Endometrium (tissue), 2 donors: Measurements from ENCODE around the gene EHMT1.

Source experiments
- FAIRE-seq: peaks from 2 replicates; lab custom pipeline; 2012; peaks lifted over from hg19 to GRCh38; lab: Jason Lieb, UNC
- donor health status: control.
- donor health status: control.

EHMT1 gene

DNA sequence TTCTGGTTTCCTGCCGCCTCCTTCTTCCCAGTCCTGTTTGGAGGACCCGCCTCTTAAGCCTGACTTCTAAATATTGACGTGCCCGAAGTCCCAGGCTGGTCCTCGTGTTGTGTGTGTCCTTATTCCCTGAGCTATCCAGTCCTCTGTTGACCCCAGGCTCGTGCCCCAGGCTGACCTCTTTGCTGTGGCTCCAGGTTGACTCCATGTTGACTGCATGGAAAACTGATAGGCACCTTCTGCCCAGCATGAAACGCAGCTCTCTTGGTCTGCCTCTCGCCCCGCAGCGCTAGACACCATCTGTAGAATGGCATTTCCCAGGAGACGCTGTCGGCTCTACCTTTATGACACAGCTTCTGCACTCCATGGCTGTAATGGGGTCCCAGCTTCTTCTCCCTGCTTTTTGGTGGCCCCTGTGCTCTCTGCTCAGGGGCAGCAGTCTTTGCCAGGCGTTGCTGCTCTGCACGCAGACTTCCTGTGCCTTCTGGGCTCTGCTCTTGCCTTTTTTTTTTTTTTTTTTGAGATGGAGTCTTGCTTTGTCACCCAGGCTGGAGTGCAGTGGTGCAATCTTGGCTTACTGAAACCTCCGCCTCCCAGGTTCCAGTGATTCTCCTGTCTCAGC lies 28.4 kb downstream of the EHMT1 start:
- no peak for FAIRE-seq

- FAIRE-seq = no peak
Measured at GRCh38 chr9:137648396-137648795, 29.6 kb downstream of the EHMT1 start.

GRCh38 chr9:137649553-137649952 lies 30.7 kb downstream of the EHMT1 start:
- FAIRE-seq = no peak

- FAIRE-seq = no peak
Measured at GRCh38 chr9:137650259-137650658, 31.5 kb downstream of the EHMT1 start.

DNA sequence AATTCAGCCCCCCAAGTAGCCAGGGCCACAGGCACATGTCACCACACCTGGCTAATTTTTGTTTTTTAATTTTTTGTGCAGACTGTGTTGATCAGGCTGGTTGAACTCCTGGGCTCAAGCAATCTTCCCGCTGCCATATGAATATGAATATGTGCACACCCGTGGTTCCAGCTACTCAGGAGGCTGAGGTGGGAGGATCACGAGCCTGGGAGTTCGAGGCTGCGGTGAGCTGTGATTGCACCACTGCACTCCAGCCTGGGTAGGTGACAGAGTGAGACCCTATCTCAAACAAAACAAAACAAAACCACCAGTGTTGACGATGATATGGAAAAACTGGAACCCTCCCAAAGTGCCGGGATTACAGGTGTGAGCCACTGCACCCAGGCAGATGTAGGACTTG lies 32.0 kb downstream of the EHMT1 start:
- FAIRE-seq = no peak

GRCh38 chr9:137656416-137656815 lies 37.6 kb downstream of the EHMT1 start:
- no peak for FAIRE-seq

DNA sequence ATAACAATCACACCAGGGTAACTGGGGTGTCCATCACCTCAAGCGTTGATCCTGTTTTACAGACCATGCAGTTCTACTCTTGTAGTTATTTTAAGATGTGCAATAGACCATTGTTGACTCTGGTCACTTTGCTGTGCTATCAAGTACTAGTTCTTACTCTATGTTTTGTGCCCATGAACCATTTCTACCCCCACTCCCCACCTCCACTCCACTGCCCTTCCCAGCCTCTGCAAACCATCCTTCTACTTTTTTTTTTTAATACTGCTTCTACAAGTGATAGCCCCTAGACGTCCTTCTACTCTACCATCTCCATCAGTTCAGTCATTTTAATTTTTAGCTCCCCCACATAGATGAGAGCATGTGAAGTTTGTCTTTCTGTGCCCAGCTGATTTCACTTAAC lies 38.8 kb downstream of the EHMT1 start:
- no peak for FAIRE-seq

DNA sequence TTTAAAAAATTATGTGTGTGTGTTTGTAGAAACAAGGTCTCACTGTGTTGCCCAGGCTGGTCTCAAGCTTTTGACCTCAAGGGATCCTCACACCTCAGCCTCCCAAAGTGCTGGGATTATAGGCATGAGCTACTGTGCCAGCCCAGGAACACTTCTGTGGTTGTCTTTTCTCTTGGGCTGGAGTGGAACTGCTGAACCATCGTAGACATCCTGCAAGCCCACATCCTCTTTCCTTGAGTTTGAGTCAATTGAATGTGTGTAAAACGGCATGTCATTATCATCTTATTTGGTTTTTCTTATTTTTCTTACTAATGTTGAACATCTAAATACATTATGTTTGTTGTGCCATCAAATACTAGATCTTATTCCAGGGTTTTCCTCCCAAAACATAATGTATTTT lies 40.0 kb downstream of the EHMT1 start:
- FAIRE-seq = no peak

DNA sequence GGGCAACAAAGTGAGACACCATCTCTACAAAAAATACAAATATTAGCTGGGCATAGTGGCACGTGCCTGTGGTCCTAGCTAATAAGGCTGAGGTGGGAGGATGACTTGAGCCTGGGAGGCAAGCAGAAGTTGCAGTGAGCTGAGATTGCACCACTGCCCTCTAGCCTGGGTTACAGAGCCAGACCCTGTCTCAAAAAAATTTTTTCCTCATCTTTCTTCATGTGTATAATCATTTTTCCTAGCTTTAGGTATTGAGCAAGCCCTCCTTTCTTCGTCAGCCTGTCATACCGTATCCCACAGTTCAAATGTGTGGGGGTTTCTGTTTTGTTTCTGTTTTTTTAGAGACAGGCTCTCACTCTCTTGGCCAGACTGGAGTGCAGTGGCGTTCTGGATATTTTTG lies 41.3 kb downstream of the EHMT1 start:
- no peak for FAIRE-seq

- FAIRE-seq = no peak
Measured at GRCh38 chr9:137663584-137663983, 44.8 kb downstream of the EHMT1 start.

DNA sequence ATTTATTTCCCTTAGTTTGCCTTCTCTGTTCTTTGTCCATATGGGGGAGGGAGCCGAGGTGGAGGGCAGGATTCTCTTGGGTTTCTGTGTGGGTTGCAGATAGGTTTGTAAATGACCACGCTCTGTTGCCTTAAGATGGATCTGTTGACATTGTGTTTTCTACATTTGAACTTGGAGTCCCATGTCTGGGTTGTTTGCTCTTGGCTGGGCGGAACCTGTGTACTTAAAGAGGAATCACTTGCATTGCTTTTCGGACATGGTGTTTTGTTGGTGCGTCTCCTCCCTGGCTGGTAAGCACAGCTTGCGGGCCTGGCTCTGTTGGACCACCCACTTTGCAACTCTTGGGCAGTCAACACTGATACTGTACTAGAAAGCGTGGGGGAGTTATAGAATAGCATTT lies 45.9 kb downstream of the EHMT1 start:
- FAIRE-seq = no peak

- FAIRE-seq = no peak
Measured at GRCh38 chr9:137665226-137665625, 46.4 kb downstream of the EHMT1 start.

DNA sequence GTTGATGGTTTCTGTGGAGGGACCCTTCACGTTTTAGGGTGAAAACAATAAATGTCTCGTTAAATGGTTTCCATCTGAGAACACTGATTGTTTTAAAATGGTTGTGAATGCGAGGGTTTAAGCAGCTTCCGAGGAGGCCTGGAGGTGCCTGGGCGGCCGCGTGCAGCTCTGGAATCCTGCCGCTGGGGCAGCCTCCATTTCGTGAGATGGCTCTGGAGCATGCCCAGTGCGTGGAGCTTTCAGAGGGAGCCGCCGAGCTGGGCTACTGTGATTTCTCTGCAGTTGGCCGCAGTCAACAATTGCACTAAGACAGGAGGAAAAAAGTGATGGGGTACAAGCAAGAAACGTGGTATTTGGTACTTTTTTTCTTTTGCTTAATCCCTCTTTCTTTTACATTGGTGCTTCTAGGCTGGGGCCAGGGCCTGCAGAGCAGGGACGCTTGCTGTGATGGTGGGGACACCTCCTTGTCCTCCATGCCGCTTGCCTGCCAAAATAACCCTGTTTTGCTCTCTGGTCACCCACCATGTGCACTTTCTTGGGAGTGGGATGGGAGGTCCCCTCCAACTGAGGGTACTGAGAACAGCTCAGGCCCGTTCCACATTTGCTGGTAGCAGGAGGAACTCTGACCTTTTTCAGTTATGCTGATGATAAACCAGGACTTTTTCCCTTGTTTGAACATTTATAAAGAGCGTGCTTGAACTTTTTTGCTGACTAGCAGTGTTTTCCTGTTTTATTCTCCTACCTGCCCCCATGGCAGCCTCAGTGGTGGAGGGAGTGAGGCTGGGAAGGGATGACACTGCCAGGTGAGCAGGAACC lies 47.1 kb downstream of the EHMT1 start:
- FAIRE-seq = no peak

- FAIRE-seq = no peak
Measured at GRCh38 chr9:137666513-137666822, 47.7 kb downstream of the EHMT1 start.

DNA sequence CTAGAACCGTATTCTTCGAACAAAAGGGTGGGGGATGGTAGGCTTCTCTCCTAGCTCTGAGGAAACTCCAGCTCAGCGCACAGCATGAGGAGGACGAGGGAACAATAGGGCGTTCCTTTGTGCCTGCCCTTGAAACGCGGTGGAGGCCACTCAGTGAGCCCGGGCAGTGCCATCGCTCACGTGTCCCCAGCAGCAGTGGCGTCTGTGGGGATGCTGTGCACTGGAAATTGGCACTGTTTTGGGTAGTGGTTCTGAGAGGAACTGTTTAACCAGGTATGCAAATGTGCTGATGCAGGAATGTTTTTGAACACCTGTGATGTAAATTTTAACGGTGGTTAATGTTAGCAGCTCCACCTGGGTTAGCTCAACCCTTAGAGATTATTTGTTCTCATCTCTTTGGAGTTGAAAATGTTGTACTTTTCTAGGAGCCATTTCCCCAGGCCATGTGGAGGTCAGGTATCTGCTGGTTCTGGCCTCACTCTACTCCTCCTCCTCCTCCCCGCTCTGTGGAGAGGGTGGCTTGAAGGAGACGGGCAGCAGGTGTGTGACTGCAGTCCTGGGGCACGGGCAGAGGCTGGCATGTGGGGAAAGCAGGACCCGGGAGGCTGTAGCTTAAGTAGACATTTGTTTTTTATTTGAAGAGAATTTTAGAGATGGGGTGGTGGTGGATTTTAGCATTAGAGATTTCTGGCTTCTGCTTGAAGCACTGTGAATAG lies 48.3 kb downstream of the EHMT1 start:
- no peak for FAIRE-seq

- no peak for FAIRE-seq
Measured at GRCh38 chr9:137668203-137668602, 49.4 kb downstream of the EHMT1 start.

DNA sequence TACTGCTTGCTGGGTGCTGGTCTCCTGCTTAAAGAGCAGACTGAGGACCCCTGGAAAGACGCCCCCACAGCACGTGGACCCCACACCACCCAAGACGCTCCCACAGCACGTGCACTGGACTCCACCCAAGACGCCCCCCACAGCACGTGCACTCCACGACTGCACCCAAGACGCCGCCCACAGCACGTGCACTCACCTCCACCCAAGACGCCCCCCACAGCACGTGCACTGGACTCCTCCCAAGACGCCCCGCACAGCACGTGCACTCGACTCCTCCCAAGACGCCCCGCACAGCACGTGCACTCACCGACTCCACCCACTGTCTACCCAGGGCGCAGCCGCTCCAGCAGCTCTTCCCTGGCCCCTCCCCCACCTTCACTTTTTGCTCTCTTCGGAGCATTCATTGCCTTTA lies 50.5 kb downstream of the EHMT1 start:
- no peak for FAIRE-seq

GRCh38 chr9:137670391-137671195 lies 51.8 kb downstream of the EHMT1 start:
- FAIRE-seq = no peak

- no peak for FAIRE-seq
Measured at GRCh38 chr9:137671196-137671538, 52.4 kb downstream of the EHMT1 start.

GRCh38 chr9:137671721-137672120 lies 52.9 kb downstream of the EHMT1 start:
- no peak for FAIRE-seq

DNA sequence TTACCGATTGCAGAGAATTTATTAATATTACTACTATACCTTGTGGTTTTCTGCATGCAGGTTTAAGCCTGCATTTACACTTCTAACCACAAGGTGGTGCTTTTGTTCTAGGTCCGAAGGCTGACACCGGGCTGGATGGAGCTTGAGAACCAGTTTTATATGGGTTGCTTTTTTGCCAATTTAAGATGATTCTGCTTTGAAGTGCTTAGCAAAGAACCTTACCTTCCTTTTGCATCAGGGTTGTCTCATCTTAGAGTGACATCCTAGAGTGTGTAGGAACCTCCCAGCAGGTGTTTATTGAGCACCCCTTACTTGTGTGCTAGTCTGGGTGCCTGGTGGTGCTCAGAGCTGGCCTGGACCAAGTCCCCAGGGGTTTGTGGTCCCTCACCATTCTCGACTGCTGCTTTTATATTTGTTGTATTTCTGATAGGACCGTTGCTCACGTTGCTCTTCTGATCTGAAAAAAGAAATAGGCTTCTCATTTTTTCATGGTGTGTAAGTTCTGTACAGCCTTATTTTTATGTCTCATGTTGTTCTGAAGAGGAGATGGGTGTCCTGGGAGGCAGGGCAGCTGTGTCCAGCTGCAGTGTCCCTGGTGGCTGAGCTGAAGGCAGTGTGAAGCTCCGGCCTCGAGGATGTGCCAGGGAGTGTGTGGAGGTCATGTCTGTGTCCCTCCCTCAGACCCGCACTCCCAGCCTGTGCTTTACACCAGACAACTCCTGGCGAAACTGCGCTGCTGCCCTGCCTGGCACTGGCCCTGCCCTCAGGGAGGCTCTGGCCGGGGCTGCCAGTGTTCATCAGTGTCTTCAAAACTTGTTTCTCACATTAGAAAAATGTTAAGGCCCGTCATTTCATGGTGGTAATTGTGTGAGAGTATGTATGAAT lies 54.3 kb downstream of the EHMT1 start:
- FAIRE-seq = no peak

- FAIRE-seq = no peak
Measured at GRCh38 chr9:137673886-137674285, 55.1 kb downstream of the EHMT1 start.
